ENCODE measurements around the gene AADAC.

DNA sequence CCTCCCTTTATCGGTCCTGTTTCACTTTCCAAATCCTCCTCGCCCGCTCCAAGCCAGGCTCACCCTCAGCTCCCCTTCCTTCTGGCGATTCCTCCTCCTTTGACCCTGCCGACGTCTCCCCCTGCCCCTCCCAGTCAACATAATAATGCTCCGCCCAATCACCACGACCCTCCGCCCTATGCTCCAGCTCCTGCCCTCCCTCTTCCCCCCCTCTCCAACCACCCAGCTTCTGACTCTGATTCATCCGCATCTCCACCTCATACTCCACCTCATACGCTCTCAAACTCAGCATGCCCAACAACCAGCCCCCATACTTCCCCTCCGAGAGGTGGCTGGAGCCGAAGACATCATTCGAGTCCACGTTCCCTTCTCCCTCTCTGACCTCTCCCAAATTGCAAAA is 7.1 kb upstream of the AADAC start:
- TF ChIP-seq, protein P1, sequence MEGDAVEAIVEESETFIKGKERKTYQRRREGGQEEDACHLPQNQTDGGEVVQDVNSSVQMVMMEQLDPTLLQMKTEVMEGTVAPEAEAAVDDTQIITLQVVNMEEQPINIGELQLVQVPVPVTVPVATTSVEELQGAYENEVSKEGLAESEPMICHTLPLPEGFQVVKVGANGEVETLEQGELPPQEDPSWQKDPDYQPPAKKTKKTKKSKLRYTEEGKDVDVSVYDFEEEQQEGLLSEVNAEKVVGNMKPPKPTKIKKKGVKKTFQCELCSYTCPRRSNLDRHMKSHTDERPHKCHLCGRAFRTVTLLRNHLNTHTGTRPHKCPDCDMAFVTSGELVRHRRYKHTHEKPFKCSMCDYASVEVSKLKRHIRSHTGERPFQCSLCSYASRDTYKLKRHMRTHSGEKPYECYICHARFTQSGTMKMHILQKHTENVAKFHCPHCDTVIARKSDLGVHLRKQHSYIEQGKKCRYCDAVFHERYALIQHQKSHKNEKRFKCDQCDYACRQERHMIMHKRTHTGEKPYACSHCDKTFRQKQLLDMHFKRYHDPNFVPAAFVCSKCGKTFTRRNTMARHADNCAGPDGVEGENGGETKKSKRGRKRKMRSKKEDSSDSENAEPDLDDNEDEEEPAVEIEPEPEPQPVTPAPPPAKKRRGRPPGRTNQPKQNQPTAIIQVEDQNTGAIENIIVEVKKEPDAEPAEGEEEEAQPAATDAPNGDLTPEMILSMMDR (IDR thresholded peaks at IDR 0.05) = no peak
- no peak for TF ChIP-seq ZFX (IDR thresholded peaks at IDR 0.05; ENCODE audit: borderline replicate concordance)
